H9 (cell line): ENCODE results near the gene HSFX4. TPM values are rescaled to one million over a fixed set of nuclear protein-coding genes. Genes with fewer than 3 reads are reported as not detected.

Experiments used
- DNase-seq: peaks from one replicate; pipeline ENCODE4 v3.0.0-alpha.2; 2017
- H2AFZ ChIP-seq: one replicate; pipeline ENCODE4 v1.6.1; 2013; ENCODE audit warnings: mild to moderate bottlenecking, low read length, control low read depth, moderate library complexity
- H2AK5ac ChIP-seq: 2 replicates; pipeline ENCODE4 v1.6.1; 2013; ENCODE audit warnings: low read length, control low read depth, mixed read lengths; ENCODE audit not compliant: insufficient read length
- H2BK120ac ChIP-seq: one replicate; pipeline ENCODE4 v1.6.1; 2013; ENCODE audit warnings: low read depth, mild to moderate bottlenecking, low read length, control low read depth, inconsistent platforms; ENCODE audit not compliant: poor library complexity, severe bottlenecking
- H2BK12ac ChIP-seq: 2 replicates; pipeline ENCODE4 v1.6.1; 2013; ENCODE audit warnings: low read length, control low read depth, mixed read lengths, low read depth; ENCODE audit not compliant: insufficient read length
- H2BK15ac ChIP-seq: 2 replicates; pipeline ENCODE4 v1.6.1; 2013; ENCODE audit warnings: low read depth, low read length, control low read depth
- H2BK20ac ChIP-seq: one replicate; pipeline ENCODE4 v1.6.1; 2013; ENCODE audit warnings: low read depth, mild to moderate bottlenecking, low read length, control low read depth, inconsistent platforms; ENCODE audit not compliant: poor library complexity, severe bottlenecking
- H2BK5ac ChIP-seq: 2 replicates; pipeline ENCODE4 v1.6.1; 2013; ENCODE audit warnings: low read length, control low read depth, mixed read lengths; ENCODE audit not compliant: insufficient read length
- H3K14ac ChIP-seq: 2 replicates; pipeline ENCODE4 v1.6.1; 2013; ENCODE audit warnings: low read length, control low read depth; ENCODE audit not compliant: insufficient read depth
- H3K18ac ChIP-seq: 2 replicates; pipeline ENCODE4 v1.6.1; 2013; ENCODE audit warnings: low read depth, mild to moderate bottlenecking, mixed read lengths, low read length, control low read depth; ENCODE audit not compliant: insufficient read length
- H3K23ac ChIP-seq: 2 replicates; pipeline ENCODE4 v1.6.1; 2013; ENCODE audit warnings: low read length, control low read depth, mixed read lengths, low read depth; ENCODE audit not compliant: insufficient read length
- H3K23me2 ChIP-seq: 2 replicates; pipeline ENCODE4 v1.6.1; 2013; ENCODE audit warnings: low read depth, mild to moderate bottlenecking, mixed read lengths, low read length, control low read depth; ENCODE audit not compliant: insufficient read length, poor library complexity, severe bottlenecking
- H3K27ac ChIP-seq: 2 replicates; pipeline ENCODE4 v1.5.1; 2013; ENCODE audit warnings: low read length, control low read depth, mixed read lengths, low read depth; ENCODE audit not compliant: insufficient read length
- H3K27me3 ChIP-seq: 2 replicates; pipeline ENCODE4 v1.6.1; 2013; ENCODE audit warnings: low read length, control low read depth, inconsistent platforms; ENCODE audit not compliant: insufficient read depth
- H3K4ac ChIP-seq: 2 replicates; pipeline ENCODE4 v1.6.1; 2013; ENCODE audit warnings: low read depth, mild to moderate bottlenecking, control low read depth, inconsistent platforms, low read length, moderate library complexity
- H3K4me1 ChIP-seq: 2 replicates; pipeline ENCODE4 v1.6.1; 2013; ENCODE audit warnings: low read length, control low read depth, inconsistent platforms; ENCODE audit not compliant: insufficient read depth
- H3K4me2 ChIP-seq: 2 replicates; pipeline ENCODE4 v1.6.1; 2013; ENCODE audit warnings: low read length, control low read depth, mixed read lengths; ENCODE audit not compliant: insufficient read length, insufficient read depth
- H3K56ac ChIP-seq: 2 replicates; pipeline ENCODE4 v1.6.1; 2013; ENCODE audit warnings: low read depth, mild to moderate bottlenecking, mixed read lengths, low read length, control low read depth; ENCODE audit not compliant: insufficient read length
- H3K79me1 ChIP-seq: 2 replicates; pipeline ENCODE4 v1.6.1; 2013; ENCODE audit warnings: low read depth, mild to moderate bottlenecking, moderate library complexity, low read length, control low read depth, inconsistent platforms; ENCODE audit not compliant: insufficient read depth, poor library complexity, severe bottlenecking
- H3K79me2 ChIP-seq: 2 replicates; pipeline ENCODE4 v1.6.1; 2013; ENCODE audit warnings: low read length, control low read depth, inconsistent platforms; ENCODE audit not compliant: insufficient read depth
- H3K9ac ChIP-seq: 2 replicates; pipeline ENCODE4 v1.6.1; 2013; ENCODE audit warnings: low read length, control low read depth, mixed read lengths; ENCODE audit not compliant: insufficient read length; ENCODE audit errors: extremely low read depth
- H3K9me3 ChIP-seq: one replicate; pipeline ENCODE4 v1.6.1; 2013; ENCODE audit warnings: low read depth, low read length, inconsistent platforms; ENCODE audit not compliant: control insufficient read depth
- H3T11ph ChIP-seq: one replicate; pipeline ENCODE4 v1.6.1; 2013; ENCODE audit warnings: mild to moderate bottlenecking, low read length, control low read depth, inconsistent platforms
- H4K20me1 ChIP-seq: one replicate; pipeline ENCODE4 v1.6.1; 2013; ENCODE audit not compliant: control insufficient read depth, insufficient read length, insufficient read depth
- H4K5ac ChIP-seq: 2 replicates; pipeline ENCODE4 v1.6.1; 2013; ENCODE audit warnings: low read depth, mild to moderate bottlenecking, mixed read lengths, low read length, control low read depth; ENCODE audit not compliant: insufficient read length
- H4K8ac ChIP-seq: replicated peaks from 2 replicates; pipeline ENCODE4 v1.6.1; 2013; ENCODE audit warnings: low read length, control low read depth, mixed read lengths, low read depth; ENCODE audit not compliant: insufficient read length
- H4K91ac ChIP-seq: 2 replicates; pipeline ENCODE4 v1.6.1; 2013; ENCODE audit warnings: low read depth, mild to moderate bottlenecking, moderate library complexity, mixed read lengths, low read length, control low read depth; ENCODE audit not compliant: insufficient read length
- H3K27ac Mint-ChIP-seq, 3 experiments: 2 replicates in 2 of 3; 3 replicates in 1 of 3; pipeline ENCODE4 v1.8.0; 2020 to 2021; ENCODE audit warnings: mixed read lengths in 3 of 3, mild to moderate bottlenecking in 1 of 3, moderate library complexity in 1 of 3
- H3K27me3 Mint-ChIP-seq: 2 replicates; pipeline ENCODE4 v1.8.0; 2021; ENCODE audit warnings: low read depth, mild to moderate bottlenecking, moderate library complexity, mixed read lengths
- H3K36me3 Mint-ChIP-seq, 3 experiments: 2 replicates in 2 of 3; 3 replicates in 1 of 3; pipeline ENCODE4 v1.8.0; 2020 to 2021; ENCODE audit warnings: low read depth in 3 of 3, mixed read lengths in 3 of 3; ENCODE audit not compliant: insufficient read depth in 1 of 3
- H3K4me1 Mint-ChIP-seq, 2 experiments: 2 replicates each; pipeline ENCODE4 v1.8.0; 2020; ENCODE audit warnings: mixed read lengths in 2 of 2
- H3K4me3 Mint-ChIP-seq, 2 experiments: 2 replicates in 1 of 2; 3 replicates in 1 of 2; pipeline ENCODE4 v1.8.0; 2020 to 2021; ENCODE audit warnings: mild to moderate bottlenecking in 2 of 2, mixed read lengths in 2 of 2, moderate library complexity in 1 of 2
- H3K9me3 Mint-ChIP-seq, 2 experiments: 2 replicates in 1 of 2; 3 replicates in 1 of 2; pipeline ENCODE4 v1.8.0; 2020; ENCODE audit warnings: mild to moderate bottlenecking in 2 of 2, mixed read lengths in 2 of 2, moderate library complexity in 1 of 2
- WGBS: extraction: QIAGEN DNeasy Blood & Tissue Kit; methylation state at CpG from one replicate; pipeline ENCODE4 v1.1.7; 2013; ENCODE audit warnings: missing lambda C conversion rate, low lambda C conversion rate, mixed read lengths; ENCODE audit not compliant: insufficient read length; ENCODE audit errors: extremely low coverage; 5-methylcytosine and 5-hydroxymethylcytosine counted together
- total RNA-seq: library from RNA; stranded (reverse); gene quantifications from 2 replicates; pipeline ENCODE4 v1.2.1, GENCODE V29; 2021
- TF ChIP-seq, protein P1 (sequence below): fragments of 200-600 bp; sonication (generic); conservative IDR thresholded peaks from 3 replicates; pipeline ENCODE4 v1.8.0; 2021; ENCODE audit warnings: antibody characterized with exemption, mild to moderate bottlenecking

The HSFX4 gene
- total RNA-seq, 1 experiment from 2014 or later: not detected

DNA sequence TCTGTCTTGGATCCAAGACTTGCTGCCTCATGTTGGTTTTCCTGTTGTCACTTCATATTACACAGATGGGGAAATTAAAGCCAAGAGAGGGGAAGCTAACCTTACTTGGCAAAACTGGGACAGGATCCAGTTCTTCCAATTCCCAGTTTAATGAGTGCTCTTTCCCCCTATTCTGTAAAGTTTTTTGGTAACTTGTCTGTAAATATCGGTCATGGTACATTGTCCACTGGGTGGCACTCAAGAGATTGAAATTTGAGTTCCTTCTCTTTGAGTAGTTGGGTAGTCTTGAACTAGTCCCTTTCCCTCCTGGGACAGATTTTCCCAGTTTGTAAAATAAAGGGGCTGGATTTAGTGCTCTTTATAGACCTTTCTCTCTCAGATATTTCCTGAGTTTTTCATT is 21.3 kb downstream of the HSFX4 start:
- no peak overlapping the region for H3K4me3 Mint-ChIP-seq
- H4K5ac ChIP-seq: no peak overlapping the region
- no peak overlapping the region for H2AFZ ChIP-seq
- no peak overlapping the region for H3K18ac ChIP-seq
- peaks cover 18 to 54% (median 41%) of the 10 kb centered on the region in 3 experiments for H3K36me3 Mint-ChIP-seq
- no peak for DNase-seq
- H3K4ac ChIP-seq: no peak overlapping the region
- H3K4me1 ChIP-seq: peaks cover 5% of the 10 kb centered on the region; the same call in 1 of the 2 replicates
- WGBS: no CpG with 5 or more reads among the region's 1 CpG
- no peak overlapping the region for H3K23ac ChIP-seq
- no peak overlapping the region for H2BK20ac ChIP-seq
- H4K91ac ChIP-seq: no peak overlapping the region
- H3K79me1 ChIP-seq: no peaks in the 10 kb centered on the region
- no peak overlapping the region for H3K27ac ChIP-seq
- H3K27me3 Mint-ChIP-seq: no peaks in the 10 kb centered on the region
- H2BK12ac ChIP-seq: no peak overlapping the region
- no peak overlapping the region for H4K8ac ChIP-seq
- H2BK5ac ChIP-seq: no peak overlapping the region
- H3K9me3 Mint-ChIP-seq: peaks cover 71 to 72% of the 10 kb centered on the region in 2 experiments
- H3K9ac ChIP-seq: no peak overlapping the region
- H3K14ac ChIP-seq: no peak overlapping the region
- no peak overlapping the region for H2AK5ac ChIP-seq
- H4K20me1 ChIP-seq: no peaks in the 10 kb centered on the region
- no peaks in the 10 kb centered on the region for H3K79me2 ChIP-seq
- no peak overlapping the region for H2BK120ac ChIP-seq
- no peaks in the 10 kb centered on the region for H3K23me2 ChIP-seq
- peaks cover 19 to 21% of the 10 kb centered on the region in 2 experiments for H3K4me1 Mint-ChIP-seq
- no peak overlapping the region for H3K56ac ChIP-seq
- H3K4me2 ChIP-seq: no peak overlapping the region
- TF ChIP-seq, protein P1, sequence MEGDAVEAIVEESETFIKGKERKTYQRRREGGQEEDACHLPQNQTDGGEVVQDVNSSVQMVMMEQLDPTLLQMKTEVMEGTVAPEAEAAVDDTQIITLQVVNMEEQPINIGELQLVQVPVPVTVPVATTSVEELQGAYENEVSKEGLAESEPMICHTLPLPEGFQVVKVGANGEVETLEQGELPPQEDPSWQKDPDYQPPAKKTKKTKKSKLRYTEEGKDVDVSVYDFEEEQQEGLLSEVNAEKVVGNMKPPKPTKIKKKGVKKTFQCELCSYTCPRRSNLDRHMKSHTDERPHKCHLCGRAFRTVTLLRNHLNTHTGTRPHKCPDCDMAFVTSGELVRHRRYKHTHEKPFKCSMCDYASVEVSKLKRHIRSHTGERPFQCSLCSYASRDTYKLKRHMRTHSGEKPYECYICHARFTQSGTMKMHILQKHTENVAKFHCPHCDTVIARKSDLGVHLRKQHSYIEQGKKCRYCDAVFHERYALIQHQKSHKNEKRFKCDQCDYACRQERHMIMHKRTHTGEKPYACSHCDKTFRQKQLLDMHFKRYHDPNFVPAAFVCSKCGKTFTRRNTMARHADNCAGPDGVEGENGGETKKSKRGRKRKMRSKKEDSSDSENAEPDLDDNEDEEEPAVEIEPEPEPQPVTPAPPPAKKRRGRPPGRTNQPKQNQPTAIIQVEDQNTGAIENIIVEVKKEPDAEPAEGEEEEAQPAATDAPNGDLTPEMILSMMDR: peak; percentile 43
- H3K9me3 ChIP-seq: peaks cover 25% of the 10 kb centered on the region
- no peak overlapping the region for H3K27ac Mint-ChIP-seq
- no peak overlapping the region for H3T11ph ChIP-seq
- no peaks in the 10 kb centered on the region for H3K27me3 ChIP-seq
- no peak overlapping the region for H2BK15ac ChIP-seq
